ENCODE results near the gene CNTF. TPM values are rescaled to one million over a fixed set of nuclear protein-coding genes. Genes with fewer than 3 reads are reported as not detected.

Gene CNTF
- total RNA-seq, 1 experiment from 2014 or later, result 1.6 TPM

DNA sequence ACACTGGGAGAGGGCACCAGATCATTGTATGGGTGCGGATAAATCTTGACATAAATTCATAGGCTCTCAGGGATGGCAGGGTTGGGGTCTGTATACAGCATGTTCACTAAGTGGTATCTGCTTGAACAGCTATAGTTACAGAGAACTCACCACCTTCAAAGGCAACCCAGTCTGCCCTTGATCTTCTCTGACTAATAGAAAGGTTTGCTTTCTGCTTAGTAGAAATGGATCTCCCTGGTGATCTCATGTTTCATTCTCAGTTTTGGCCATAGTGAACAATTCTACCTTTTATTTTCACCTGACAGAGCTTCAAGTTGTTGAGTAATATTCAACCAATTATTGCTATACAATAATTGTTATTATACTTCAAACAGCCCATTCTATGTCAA is 32.4 kb downstream of the CNTF start:
- ChIA-PET CTCF (interaction anchor here (0.8 to 5.0 kb wide), 8 partner anchors 25 to 481 kb away, joined by 3 to 26 read pairs (median 4); no protein-coding TSS in a partner anchor), POLR2A (interaction anchor here (1.0 kb wide), 1 partner anchor 22 kb away, joined by 3 read pairs; no protein-coding TSS in a partner anchor)
- H3K27ac Mint-ChIP-seq, result no peak overlapping the region
- TF ChIP-seq, protein P1, sequence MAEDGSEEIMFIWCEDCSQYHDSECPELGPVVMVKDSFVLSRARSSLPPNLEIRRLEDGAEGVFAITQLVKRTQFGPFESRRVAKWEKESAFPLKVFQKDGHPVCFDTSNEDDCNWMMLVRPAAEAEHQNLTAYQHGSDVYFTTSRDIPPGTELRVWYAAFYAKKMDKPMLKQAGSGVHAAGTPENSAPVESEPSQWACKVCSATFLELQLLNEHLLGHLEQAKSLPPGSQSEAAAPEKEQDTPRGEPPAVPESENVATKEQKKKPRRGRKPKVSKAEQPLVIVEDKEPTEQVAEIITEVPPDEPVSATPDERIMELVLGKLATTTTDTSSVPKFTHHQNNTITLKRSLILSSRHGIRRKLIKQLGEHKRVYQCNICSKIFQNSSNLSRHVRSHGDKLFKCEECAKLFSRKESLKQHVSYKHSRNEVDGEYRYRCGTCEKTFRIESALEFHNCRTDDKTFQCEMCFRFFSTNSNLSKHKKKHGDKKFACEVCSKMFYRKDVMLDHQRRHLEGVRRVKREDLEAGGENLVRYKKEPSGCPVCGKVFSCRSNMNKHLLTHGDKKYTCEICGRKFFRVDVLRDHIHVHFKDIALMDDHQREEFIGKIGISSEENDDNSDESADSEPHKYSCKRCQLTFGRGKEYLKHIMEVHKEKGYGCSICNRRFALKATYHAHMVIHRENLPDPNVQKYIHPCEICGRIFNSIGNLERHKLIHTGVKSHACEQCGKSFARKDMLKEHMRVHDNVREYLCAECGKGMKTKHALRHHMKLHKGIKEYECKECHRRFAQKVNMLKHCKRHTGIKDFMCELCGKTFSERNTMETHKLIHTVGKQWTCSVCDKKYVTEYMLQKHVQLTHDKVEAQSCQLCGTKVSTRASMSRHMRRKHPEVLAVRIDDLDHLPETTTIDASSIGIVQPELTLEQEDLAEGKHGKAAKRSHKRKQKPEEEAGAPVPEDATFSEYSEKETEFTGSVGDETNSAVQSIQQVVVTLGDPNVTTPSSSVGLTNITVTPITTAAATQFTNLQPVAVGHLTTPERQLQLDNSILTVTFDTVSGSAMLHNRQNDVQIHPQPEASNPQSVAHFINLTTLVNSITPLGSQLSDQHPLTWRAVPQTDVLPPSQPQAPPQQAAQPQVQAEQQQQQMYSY (CRISPR knock-in tag; IDR thresholded peaks at IDR 0.05), result no peak
- no peak for DNase-seq (ENCODE audit: low spot score)
- H3K4me3 Mint-ChIP-seq, result no peak overlapping the region
- no peak for ATAC-seq
- peaks cover 26% of the 10 kb centered on the region for H3K4me1 Mint-ChIP-seq
- no peaks in the 10 kb centered on the region; the same call in 1 of the 2 replicates for H3K27me3 Mint-ChIP-seq (ENCODE audit: low read depth)
- peaks cover 12% of the 10 kb centered on the region for H3K9me3 Mint-ChIP-seq
- no peaks in the 10 kb centered on the region for H3K36me3 Mint-ChIP-seq

DNA sequence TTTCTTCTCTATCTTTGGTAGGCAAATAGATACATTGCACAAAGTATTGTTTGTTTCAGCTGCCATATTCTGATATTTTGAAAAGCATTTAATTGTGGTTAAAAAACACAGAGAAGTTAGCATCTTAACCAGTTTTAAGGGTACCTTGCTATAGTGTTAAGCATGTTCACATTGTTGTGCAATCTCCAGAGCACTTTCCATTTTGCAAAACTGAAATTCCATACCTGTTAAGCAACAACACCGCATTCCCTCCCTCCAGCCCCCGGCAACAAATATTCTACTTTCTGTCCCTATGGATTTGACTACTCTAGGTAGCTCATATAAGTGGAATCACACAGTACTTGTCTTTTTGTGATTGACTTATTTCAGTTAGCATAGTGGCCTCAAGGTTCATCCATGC is 33.9 kb downstream of the CNTF start:
- POLR2A ChIA-PET, result no interaction called here
- Mint-ChIP-seq H3K27me3 (ENCODE audit: low read depth) (no peaks in the 10 kb centered on the region; the same call in 1 of the 2 replicates), H3K9me3 (peaks cover 6% of the 10 kb centered on the region), H3K4me1 (peaks cover 26% of the 10 kb centered on the region), H3K36me3 (no peaks in the 10 kb centered on the region), H3K27ac (no peak overlapping the region), H3K4me3 (no peak overlapping the region)
- CTCF ChIA-PET, result no interaction called here
- ATAC-seq (no peak), DNase-seq (ENCODE audit: low spot score) (no peak)
- TF ChIP-seq ZNF138 (CRISPR knock-in tag; conservative IDR thresholded peaks at IDR 0.05) (no peak), SMAD3 (CRISPR knock-in tag; IDR thresholded peaks at IDR 0.05; ENCODE audit: borderline replicate concordance) (no peak), ZNF317 (CRISPR knock-in tag; IDR thresholded peaks at IDR 0.05; ENCODE audit: borderline replicate concordance, low read depth) (no peak), NR1H2 (CRISPR knock-in tag; IDR thresholded peaks at IDR 0.05) (no peak), CREM (CRISPR knock-in tag; IDR thresholded peaks at IDR 0.05) (no peak), GRHL2 (CRISPR knock-in tag; IDR thresholded peaks at IDR 0.05; ENCODE audit: insufficient replicate concordance, severe bottlenecking) (no peak)

DNA sequence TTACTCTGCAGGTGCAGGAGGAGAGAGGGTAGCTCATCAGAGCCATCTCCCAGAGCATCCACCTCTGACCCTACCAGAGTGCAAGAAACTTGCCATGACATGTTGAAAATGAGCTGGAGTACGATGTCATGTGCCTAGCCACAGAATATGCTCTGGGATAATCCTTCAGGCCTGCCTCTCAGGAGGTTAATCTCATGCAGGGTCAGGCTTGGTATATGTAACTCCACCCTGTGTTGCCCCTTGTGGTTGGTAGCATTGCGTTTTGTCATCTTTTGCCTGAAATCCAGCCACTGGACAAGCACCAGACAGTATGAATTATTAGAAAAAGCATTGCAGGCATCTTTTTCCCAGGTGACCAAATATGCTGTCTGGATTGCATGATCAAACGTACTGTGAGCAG is 36.2 kb downstream of the CNTF start:
- DNase-seq (ENCODE audit: low spot score) (no peak), ATAC-seq (no peak)
- Mint-ChIP-seq H3K27ac (no peak overlapping the region), H3K36me3 (no peaks in the 10 kb centered on the region), H3K9me3 (peaks cover 8% of the 10 kb centered on the region), H3K4me1 (peaks cover 8% of the 10 kb centered on the region), H3K27me3 (ENCODE audit: low read depth) (no peaks in the 10 kb centered on the region; the same call in 1 of the 2 replicates), H3K4me3 (no peak overlapping the region)
- TF ChIP-seq FOXJ3 (CRISPR knock-in tag; IDR thresholded peaks at IDR 0.05; ENCODE audit: borderline replicate concordance) (no peak), SMAD4 (CRISPR knock-in tag; IDR thresholded peaks at IDR 0.05) (no peak), ZNF671 (CRISPR knock-in tag; IDR thresholded peaks at IDR 0.05) (no peak), NR1H2 (CRISPR knock-in tag; IDR thresholded peaks at IDR 0.05) (no peak), ESRRA (CRISPR knock-in tag; IDR thresholded peaks at IDR 0.05; ENCODE audit: borderline replicate concordance) (no peak), FOXK1 (CRISPR knock-in tag; IDR thresholded peaks at IDR 0.05) (no peak), GABPB1 (CRISPR knock-in tag; IDR thresholded peaks at IDR 0.05) (no peak), ZNF396 (CRISPR knock-in tag; IDR thresholded peaks at IDR 0.05; ENCODE audit: borderline replicate concordance) (no peak)
- TF ChIP-seq, protein P2, sequence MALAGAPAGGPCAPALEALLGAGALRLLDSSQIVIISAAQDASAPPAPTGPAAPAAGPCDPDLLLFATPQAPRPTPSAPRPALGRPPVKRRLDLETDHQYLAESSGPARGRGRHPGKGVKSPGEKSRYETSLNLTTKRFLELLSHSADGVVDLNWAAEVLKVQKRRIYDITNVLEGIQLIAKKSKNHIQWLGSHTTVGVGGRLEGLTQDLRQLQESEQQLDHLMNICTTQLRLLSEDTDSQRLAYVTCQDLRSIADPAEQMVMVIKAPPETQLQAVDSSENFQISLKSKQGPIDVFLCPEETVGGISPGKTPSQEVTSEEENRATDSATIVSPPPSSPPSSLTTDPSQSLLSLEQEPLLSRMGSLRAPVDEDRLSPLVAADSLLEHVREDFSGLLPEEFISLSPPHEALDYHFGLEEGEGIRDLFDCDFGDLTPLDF (CRISPR knock-in tag; IDR thresholded peaks at IDR 0.05), result no peak
- TF ChIP-seq, protein P3, sequence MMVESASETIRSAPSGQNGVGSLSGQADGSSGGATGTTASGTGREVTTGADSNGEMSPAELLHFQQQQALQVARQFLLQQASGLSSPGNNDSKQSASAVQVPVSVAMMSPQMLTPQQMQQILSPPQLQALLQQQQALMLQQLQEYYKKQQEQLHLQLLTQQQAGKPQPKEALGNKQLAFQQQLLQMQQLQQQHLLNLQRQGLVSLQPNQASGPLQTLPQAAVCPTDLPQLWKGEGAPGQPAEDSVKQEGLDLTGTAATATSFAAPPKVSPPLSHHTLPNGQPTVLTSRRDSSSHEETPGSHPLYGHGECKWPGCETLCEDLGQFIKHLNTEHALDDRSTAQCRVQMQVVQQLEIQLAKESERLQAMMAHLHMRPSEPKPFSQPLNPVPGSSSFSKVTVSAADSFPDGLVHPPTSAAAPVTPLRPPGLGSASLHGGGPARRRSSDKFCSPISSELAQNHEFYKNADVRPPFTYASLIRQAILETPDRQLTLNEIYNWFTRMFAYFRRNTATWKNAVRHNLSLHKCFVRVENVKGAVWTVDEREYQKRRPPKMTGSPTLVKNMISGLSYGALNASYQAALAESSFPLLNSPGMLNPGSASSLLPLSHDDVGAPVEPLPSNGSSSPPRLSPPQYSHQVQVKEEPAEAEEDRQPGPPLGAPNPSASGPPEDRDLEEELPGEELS (CRISPR knock-in tag; IDR thresholded peaks at IDR 0.05), result no peak
- POLR2A ChIA-PET, result no interaction called here
- CTCF ChIA-PET, result interaction anchor here (1.3 to 1.8 kb wide), 3 partner anchors 242 to 400 kb away, joined by 3 to 8 read pairs (median 5); no protein-coding TSS in a partner anchor
